A549 (cell line): ENCODE data around the gene SETBP1. TPM values are rescaled to one million over a fixed set of nuclear protein-coding genes. Genes with fewer than 3 reads are reported as not detected.

Source experiments
- ATAC-seq, 2 experiments: fragments of 200-7000 bp in 1 of 2; fragments of >200 bp in 1 of 2; cut with Nextera tagmentation in 1 of 2; cut with Tn5 transposase in 1 of 2; 3 replicates each; pipeline versions ENCODE4 v1.8.0 to v1.9.1; 2018 to 2020; ENCODE audit warnings: mild to moderate bottlenecking in 1 of 2, moderate library complexity in 1 of 2
- CTCF ChIA-PET: fragments of 300-600 bp; sonication (Branson Sonifier 250); formaldehyde crosslinking; extraction: SDS; loops from one replicate; lab custom pipeline; 2021; ENCODE audit warnings: antibody characterized with exemption, inconsistent platforms; lab: Yijun Ruan, JAX
- POLR2A ChIA-PET: fragments of 350-600 bp; formaldehyde crosslinking; extraction: SDS; loops from one replicate; lab custom pipeline; 2021; ENCODE audit warnings: antibody characterized with exemption, inconsistent platforms; lab: Yijun Ruan, JAX
- DNase-seq, 2 experiments: peaks; one replicate each; pipeline versions ENCODE4 v3.0.0 to v3.0.0-alpha.2; 2011 to 2016; ENCODE audit warnings: low read depth in 1 of 2, low spot score in 1 of 2
- FAIRE-seq: peaks from 2 replicates; lab custom pipeline; 2011; peaks lifted over from hg19 to GRCh38; lab: Jason Lieb, UNC
- H3K27ac ChIP-seq, 2 experiments: fragments of >200 bp; sonication (Bioruptor Twin); formaldehyde crosslinking; 3 replicates each; pipeline ENCODE4 v1.5.1; 2016 to 2017
- H3K4me1 ChIP-seq: fragments of >200 bp; sonication (Bioruptor Twin); formaldehyde crosslinking; 3 replicates; pipeline ENCODE4 v1.6.1; 2016
- H3K4me2 ChIP-seq: fragments of >200 bp; sonication (Bioruptor Twin); formaldehyde crosslinking; 3 replicates; pipeline ENCODE4 v1.6.1; 2016
- H3K4me3 ChIP-seq: fragments of >200 bp; sonication (Bioruptor Twin); formaldehyde crosslinking; 3 replicates; pipeline ENCODE4 v1.5.1; 2016
- H3K9me3 ChIP-seq: fragments of >200 bp; sonication (Bioruptor Twin); formaldehyde crosslinking; 3 replicates; pipeline ENCODE4 v1.6.1; 2016
- BHLHE40 ChIP-seq: IDR thresholded peaks from 2 replicates; pipeline ENCODE4 v1.6.1; 2012; ENCODE audit warnings: low read depth, low read length, inconsistent platforms
- E2F6 ChIP-seq: IDR thresholded peaks from 2 replicates; pipeline ENCODE4 v1.6.1; 2012; ENCODE audit warnings: low read depth, borderline replicate concordance
- EHF ChIP-seq: fragments of 250-450 bp; sonication (Bioruptor Pico); IDR thresholded peaks from 2 replicates; pipeline ENCODE4 v1.5.0; 2020; ENCODE audit warnings: mild to moderate bottlenecking
- EHMT2 ChIP-seq: fragments of 200-600 bp; sonication (generic); IDR thresholded peaks from 2 replicates; pipeline ENCODE4 v1.6.1; 2016; ENCODE audit warnings: antibody characterized with exemption, low read depth, mild to moderate bottlenecking, moderate library complexity
- EP300 ChIP-seq, 2 experiments: fragments of >200 bp; sonication (Bioruptor Twin); formaldehyde crosslinking; IDR thresholded peaks; 2 replicates in 1 of 2; 3 replicates in 1 of 2; pipeline ENCODE4 v1.6.1; 2016 to 2017
- ESRRA ChIP-seq: fragments of 150-350 bp; IDR thresholded peaks from 2 replicates; pipeline ENCODE4 v1.6.1; 2014; ENCODE audit warnings: mild to moderate bottlenecking, low read length, borderline replicate concordance
- FOSB ChIP-seq: fragments of 250-450 bp; sonication (Bioruptor Pico); IDR thresholded peaks from 2 replicates; pipeline ENCODE4 v1.5.0; 2020; ENCODE audit warnings: mild to moderate bottlenecking, moderate library complexity
- GATA3 ChIP-seq: IDR thresholded peaks from 2 replicates; pipeline ENCODE4 v1.6.1; 2012; ENCODE audit warnings: borderline replicate concordance
- HDAC2 ChIP-seq: fragments of 200-600 bp; sonication (generic); IDR thresholded peaks from 2 replicates; pipeline ENCODE4 v1.6.1; 2016
- HMGXB4 ChIP-seq: fragments of 250-450 bp; sonication (Bioruptor Pico); IDR thresholded peaks from 2 replicates; pipeline ENCODE4 v1.5.0; 2021; ENCODE audit warnings: mild to moderate bottlenecking, moderate library complexity, borderline replicate concordance
- HOXB5 ChIP-seq: fragments of 250-450 bp; sonication (Bioruptor Pico); IDR thresholded peaks from 2 replicates; pipeline ENCODE4 v1.5.0; 2020; ENCODE audit warnings: mild to moderate bottlenecking, moderate library complexity
- JUN ChIP-seq, 2 experiments: fragments of >200 bp; sonication (Bioruptor Twin); formaldehyde crosslinking; IDR thresholded peaks; 2 replicates in 1 of 2; 3 replicates in 1 of 2; pipeline ENCODE4 v1.6.1; 2016 to 2017
- KDM1A ChIP-seq: fragments of 200-600 bp; sonication (generic); IDR thresholded peaks from 2 replicates; pipeline ENCODE4 v1.6.1; 2016; ENCODE audit warnings: low read depth, mild to moderate bottlenecking
- MAZ ChIP-seq: fragments of 150-350 bp; IDR thresholded peaks from 2 replicates; pipeline ENCODE4 v1.6.1; 2014; ENCODE audit warnings: antibody characterized with exemption, low read depth, low read length, borderline replicate concordance
- MYC ChIP-seq: IDR thresholded peaks from 2 replicates; pipeline ENCODE4 v1.6.1; 2012; ENCODE audit warnings: mild to moderate bottlenecking, inconsistent platforms, low read length, improper control_type of control experiment, borderline replicate concordance
- NR3C1 ChIP-seq: fragments of >200 bp; sonication (Bioruptor Twin); formaldehyde crosslinking; IDR thresholded peaks from 3 replicates; pipeline ENCODE4 v1.6.1; 2017
- PHF8 ChIP-seq: fragments of 200-600 bp; sonication (generic); IDR thresholded peaks from 2 replicates; pipeline ENCODE4 v1.6.1; 2016; ENCODE audit warnings: low read depth, mild to moderate bottlenecking, antibody characterized with exemption, moderate library complexity, borderline replicate concordance
- POLR2A ChIP-seq: IDR thresholded peaks from 2 replicates; pipeline ENCODE4 v1.6.1; 2012; ENCODE audit warnings: mild to moderate bottlenecking, low read length
- RAD21 ChIP-seq, 2 experiments: fragments of >200 bp in 1 of 2; sonication (Bioruptor Twin) in 1 of 2; formaldehyde crosslinking in 1 of 2; IDR thresholded peaks in 1 of 2; conservative IDR thresholded peaks in 1 of 2; 2 replicates in 1 of 2; 3 replicates in 1 of 2; pipeline ENCODE4 v1.6.1; 2012 to 2018; ENCODE audit warnings: inconsistent platforms in 1 of 2
- RARB ChIP-seq: fragments of 250-450 bp; sonication (Bioruptor Pico); IDR thresholded peaks from 2 replicates; pipeline ENCODE4 v1.8.0; 2021; ENCODE audit warnings: mild to moderate bottlenecking, moderate library complexity
- RCOR1 ChIP-seq: fragments of 150-350 bp; IDR thresholded peaks from 2 replicates; pipeline ENCODE4 v1.6.1; 2014; ENCODE audit warnings: antibody characterized with exemption, low read length, low read depth
- RNF2 ChIP-seq: fragments of 200-600 bp; sonication (generic); IDR thresholded peaks from 2 replicates; pipeline ENCODE4 v1.6.1; 2016; ENCODE audit warnings: low read depth, mild to moderate bottlenecking, antibody characterized with exemption, moderate library complexity, borderline replicate concordance
- SREBF2 ChIP-seq: fragments of 450-650 bp; IDR thresholded peaks from 2 replicates; pipeline ENCODE4 v1.6.1; 2014; ENCODE audit warnings: mild to moderate bottlenecking, moderate library complexity
- ZNF302 ChIP-seq: fragments of 250-450 bp; sonication (Bioruptor Pico); IDR thresholded peaks from 2 replicates; pipeline ENCODE4 v1.9.0; 2021; ENCODE audit warnings: inconsistent platforms, mild to moderate bottlenecking, moderate library complexity
- ZSCAN20 ChIP-seq: fragments of 250-450 bp; sonication (Bioruptor Pico); IDR thresholded peaks from 2 replicates; pipeline ENCODE4 v1.8.0; 2022; ENCODE audit warnings: mild to moderate bottlenecking, moderate library complexity
- WGBS: methylation state at CpG from one replicate; pipeline ENCODE4 v1.1.6; 2017; ENCODE audit errors: missing lambda C conversion rate; 5-methylcytosine and 5-hydroxymethylcytosine counted together
- polyA plus RNA-seq, 4 experiments: library from polyadenylated mRNA; depleted of rRNA in 3 of 4; stranded (reverse); fragments of >200 nt; fragmentation: RNase III in 1 of 4; extraction: RNeasy Plus Mini Kit Qiagen cat#74134 plus additional on column Dnase treatment in 1 of 4; gene quantifications; 2 replicates in 3 of 4; 3 replicates in 1 of 4; pipeline ENCODE4 v1.2.3, GENCODE V29; 2011 to 2017
- TF ChIP-seq, protein P1 (sequence below): fragments of >200 bp; sonication (Bioruptor Twin); formaldehyde crosslinking; IDR thresholded peaks from 2 replicates; pipeline ENCODE4 v1.6.1; 2016

SETBP1 gene
- polyA plus RNA-seq, 2 of the 4 experiments (the other 2 are of a cell fraction): 0.50 to 1.9 TPM

DNA sequence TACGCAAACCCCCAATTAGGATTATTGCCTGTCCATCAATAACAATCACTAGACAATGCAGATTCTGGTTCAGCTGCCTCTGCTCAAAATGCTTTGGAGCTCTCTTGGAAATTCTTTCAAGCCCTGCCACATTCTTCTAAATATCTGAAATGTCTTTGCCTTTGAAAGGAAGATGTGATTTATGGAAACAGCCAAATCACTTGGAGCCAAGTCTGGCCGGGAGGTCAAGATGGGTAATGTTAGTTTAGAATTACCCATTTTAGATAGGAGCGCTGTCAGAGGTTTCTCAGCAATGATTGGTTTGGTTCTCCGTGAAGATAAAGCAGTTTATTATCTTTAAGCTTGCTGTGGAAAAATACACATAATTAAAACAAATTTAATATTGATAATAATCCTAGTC is 306.7 kb downstream of the SETBP1 start:
- Histone ChIP-seq H3K4me2 (no peak overlapping the region), H3K4me1 (no peaks in the 10 kb centered on the region), H3K9me3 (no peaks in the 10 kb centered on the region), H3K27ac (no peak overlapping the region), H3K4me3 (no peak overlapping the region)
- WGBS: 68% methylated on average over 4 of the region's 4 CpGs
- DNase-seq: no peak
- TF ChIP-seq SREBF2 (no peak), ESRRA (no peak), POLR2A (no peak), NR3C1 (no peak), RNF2 (no peak), RARB (no peak), EHMT2 (no peak), EP300 (IDR thresholded peaks at IDR 0.05) (no peak), RAD21 (conservative IDR thresholded peaks at IDR 0.05 in 1 of 2, IDR thresholded peaks at IDR 0.05 in 1 of 2) (no peak), PHF8 (no peak), HDAC2 (no peak), EHF (CRISPR knock-in tag) (no peak)
- TF ChIP-seq, protein P1, sequence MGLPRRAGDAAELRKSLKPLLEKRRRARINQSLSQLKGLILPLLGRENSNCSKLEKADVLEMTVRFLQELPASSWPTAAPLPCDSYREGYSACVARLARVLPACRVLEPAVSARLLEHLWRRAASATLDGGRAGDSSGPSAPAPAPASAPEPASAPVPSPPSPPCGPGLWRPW: no peak
- ATAC-seq: no peak
- no peak for FAIRE-seq
- ChIA-PET POLR2A (no interaction called here), CTCF (no interaction called here)

DNA sequence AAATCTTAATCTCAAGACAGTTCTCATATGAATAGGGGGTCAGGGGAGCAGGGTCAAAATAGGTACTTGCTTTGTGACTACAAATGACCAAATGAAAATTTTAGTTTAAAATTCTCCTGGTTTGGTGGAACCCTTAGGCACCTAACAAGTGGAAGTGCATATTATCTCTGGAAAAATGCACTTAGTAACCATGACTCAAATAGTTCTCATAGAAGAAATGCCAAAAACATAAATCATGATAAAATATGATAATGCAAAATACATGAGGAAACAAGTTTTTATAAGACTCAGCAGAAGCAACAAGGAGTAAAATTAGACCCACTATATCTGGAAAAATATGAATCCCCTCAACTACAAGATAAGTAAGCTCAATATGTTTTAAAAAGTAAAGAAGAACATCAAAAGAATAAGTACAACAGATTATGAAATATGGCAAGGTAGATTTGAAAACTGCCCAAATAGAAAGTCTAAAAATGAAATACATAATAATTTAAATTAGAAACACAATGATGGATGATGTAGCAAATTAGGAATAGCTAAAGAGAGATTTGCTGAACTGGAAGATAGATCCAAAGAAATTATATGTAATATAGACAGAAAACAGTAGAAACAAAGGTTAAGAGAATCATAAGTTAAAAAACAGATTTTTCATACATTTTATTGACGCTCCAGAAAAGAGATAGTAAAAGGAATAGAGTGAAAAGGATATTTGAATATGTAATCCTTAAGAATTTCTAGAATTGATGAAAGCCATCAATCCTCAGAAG is 308.3 kb downstream of the SETBP1 start:
- no peaks in the 10 kb centered on the region for H3K9me3 ChIP-seq
- POLR2A ChIA-PET: no interaction called here
- DNase-seq (no peak), FAIRE-seq (no peak)
- no peak overlapping the region for H3K4me2 ChIP-seq
- no peaks in the 10 kb centered on the region for H3K4me1 ChIP-seq
- CTCF ChIA-PET: no interaction called here
- no peak overlapping the region for H3K27ac ChIP-seq
- 64% methylated on average over 1 of the region's 1 CpG for WGBS
- no peak overlapping the region for H3K4me3 ChIP-seq
- TF ChIP-seq JUN (IDR thresholded peaks at IDR 0.05) (no peak), ZSCAN20 (CRISPR knock-in tag) (no peak), HOXB5 (CRISPR knock-in tag) (no peak), HDAC2 (no peak), EHF (CRISPR knock-in tag) (no peak), SREBF2 (no peak), RCOR1 (no peak), E2F6 (no peak), MYC (no peak), HMGXB4 (CRISPR knock-in tag) (no peak), ZNF302 (CRISPR knock-in tag) (no peak), POLR2A (no peak), GATA3 (no peak), BHLHE40 (no peak), RAD21 (conservative IDR thresholded peaks at IDR 0.05 in 1 of 2, IDR thresholded peaks at IDR 0.05 in 1 of 2) (no peak), FOSB (no peak), KDM1A (no peak), MAZ (no peak)
- TF ChIP-seq, all 56 proteins: peak for 0
- no peak for ATAC-seq
